Stimulated activated naive B cell treated with anti-CD40 and anti-IgM and Interleukin-4, amounts not matched to agents 10 μg/mL and 1 μg/mL and 100 μg/mL, for 72 hours (primary cell): ENCODE data around the gene ABCA6.
"Not testable (repeated sequence)": the region's sequence is repeated elsewhere in the genome, so short reads cannot be mapped to it uniquely, and the experiment has no call there.

Experiments used
- ATAC-seq, 2 donors: fragments of 150-1000 bp; cut with Tn5 transposase; replicated peaks; 2 replicates each; pipeline ENCODE4 v1.10.0; 2021; ENCODE audit warnings: moderate library complexity in 1 of 2
- DNase-seq: peaks from one replicate; pipeline ENCODE4 v3.0.0; 2021
- H3K27ac Mint-ChIP-seq: one replicate; pipeline ENCODE4 v1.8.0; 2022; ENCODE audit warnings: mild to moderate bottlenecking, mixed read lengths
- H3K27me3 Mint-ChIP-seq, 2 donors: one replicate each; pipeline ENCODE4 v1.8.0; 2022; ENCODE audit warnings: mixed read lengths in 2 of 2
- H3K36me3 Mint-ChIP-seq, 2 donors: one replicate each; pipeline ENCODE4 v1.8.0; 2022; ENCODE audit warnings: mixed read lengths in 2 of 2, mild to moderate bottlenecking in 1 of 2
- H3K4me1 Mint-ChIP-seq, 2 donors: one replicate each; pipeline ENCODE4 v1.8.0; 2022; ENCODE audit warnings: mixed read lengths in 2 of 2, mild to moderate bottlenecking in 1 of 2
- H3K4me3 Mint-ChIP-seq, 2 donors: one replicate each; pipeline ENCODE4 v1.8.0; 2022; ENCODE audit warnings: mild to moderate bottlenecking in 2 of 2, mixed read lengths in 2 of 2, moderate library complexity in 1 of 2
- H3K9me3 Mint-ChIP-seq, 2 donors: one replicate each; pipeline ENCODE4 v1.8.0; 2022; ENCODE audit warnings: mixed read lengths in 2 of 2, mild to moderate bottlenecking in 1 of 2

Gene ABCA6, protein sequence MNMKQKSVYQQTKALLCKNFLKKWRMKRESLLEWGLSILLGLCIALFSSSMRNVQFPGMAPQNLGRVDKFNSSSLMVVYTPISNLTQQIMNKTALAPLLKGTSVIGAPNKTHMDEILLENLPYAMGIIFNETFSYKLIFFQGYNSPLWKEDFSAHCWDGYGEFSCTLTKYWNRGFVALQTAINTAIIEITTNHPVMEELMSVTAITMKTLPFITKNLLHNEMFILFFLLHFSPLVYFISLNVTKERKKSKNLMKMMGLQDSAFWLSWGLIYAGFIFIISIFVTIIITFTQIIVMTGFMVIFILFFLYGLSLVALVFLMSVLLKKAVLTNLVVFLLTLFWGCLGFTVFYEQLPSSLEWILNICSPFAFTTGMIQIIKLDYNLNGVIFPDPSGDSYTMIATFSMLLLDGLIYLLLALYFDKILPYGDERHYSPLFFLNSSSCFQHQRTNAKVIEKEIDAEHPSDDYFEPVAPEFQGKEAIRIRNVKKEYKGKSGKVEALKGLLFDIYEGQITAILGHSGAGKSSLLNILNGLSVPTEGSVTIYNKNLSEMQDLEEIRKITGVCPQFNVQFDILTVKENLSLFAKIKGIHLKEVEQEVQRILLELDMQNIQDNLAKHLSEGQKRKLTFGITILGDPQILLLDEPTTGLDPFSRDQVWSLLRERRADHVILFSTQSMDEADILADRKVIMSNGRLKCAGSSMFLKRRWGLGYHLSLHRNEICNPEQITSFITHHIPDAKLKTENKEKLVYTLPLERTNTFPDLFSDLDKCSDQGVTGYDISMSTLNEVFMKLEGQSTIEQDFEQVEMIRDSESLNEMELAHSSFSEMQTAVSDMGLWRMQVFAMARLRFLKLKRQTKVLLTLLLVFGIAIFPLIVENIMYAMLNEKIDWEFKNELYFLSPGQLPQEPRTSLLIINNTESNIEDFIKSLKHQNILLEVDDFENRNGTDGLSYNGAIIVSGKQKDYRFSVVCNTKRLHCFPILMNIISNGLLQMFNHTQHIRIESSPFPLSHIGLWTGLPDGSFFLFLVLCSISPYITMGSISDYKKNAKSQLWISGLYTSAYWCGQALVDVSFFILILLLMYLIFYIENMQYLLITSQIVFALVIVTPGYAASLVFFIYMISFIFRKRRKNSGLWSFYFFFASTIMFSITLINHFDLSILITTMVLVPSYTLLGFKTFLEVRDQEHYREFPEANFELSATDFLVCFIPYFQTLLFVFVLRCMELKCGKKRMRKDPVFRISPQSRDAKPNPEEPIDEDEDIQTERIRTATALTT (N-terminal part only)

GRCh38 chr17:69141431-69142174, at the start of gene ABCA6:
Gene ABCA6 (minus strand): TSS chr17:69141895. CDS start chr17:69140703, 1,192 bp downstream.
- H3K27me3 Mint-ChIP-seq, result no peaks in the 10 kb centered on the region
- H3K4me3 Mint-ChIP-seq, result no peak within 1 kb of the TSS
- DNase-seq (no peak), ATAC-seq (no peak)
- H3K27ac Mint-ChIP-seq, result no peak within 1 kb of the TSS
- no peaks in the 10 kb centered on the region for H3K36me3 Mint-ChIP-seq
- peaks cover 5 to 11% of the 10 kb centered on the region in 2 donors for H3K4me1 Mint-ChIP-seq
- H3K9me3 Mint-ChIP-seq, result peaks cover 0 to 1% of the 10 kb centered on the region in 2 donors

DNA sequence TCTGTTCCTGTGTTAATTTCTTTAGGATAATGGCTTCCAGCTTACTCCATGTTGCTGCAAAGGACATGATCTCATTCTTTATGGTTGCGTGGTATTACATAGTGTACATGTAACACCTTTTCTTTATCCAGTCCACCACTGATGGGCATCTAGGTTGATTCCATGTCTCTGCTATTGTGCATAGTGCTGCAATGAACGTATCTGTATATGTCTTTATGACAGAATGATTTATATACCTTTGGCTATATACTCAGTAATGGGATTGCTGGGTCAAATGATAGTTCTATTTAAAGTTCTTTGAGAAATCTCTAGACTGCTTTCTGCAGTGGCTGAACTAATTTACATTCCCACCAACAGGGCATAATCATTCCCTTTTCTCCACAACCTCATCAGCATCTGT, 47.1 kb upstream of the ABCA6 start:
- Mint-ChIP-seq H3K36me3 (no peaks in the 10 kb centered on the region), H3K27me3 (no peaks in the 10 kb centered on the region), H3K27ac (no peak overlapping the region), H3K4me1 (no peaks in the 10 kb centered on the region), H3K9me3 (no peaks in the 10 kb centered on the region), H3K4me3 (no peak overlapping the region)
- DNase-seq (no peak), ATAC-seq (no peak)

- Mint-ChIP-seq H3K4me3 (no peak overlapping the region), H3K4me1 (peaks cover 0 to 5% of the 10 kb centered on the region in 2 donors), H3K27ac (no peak overlapping the region), H3K9me3 (no peaks in the 10 kb centered on the region), H3K27me3 (no peaks in the 10 kb centered on the region), H3K36me3 (no peaks in the 10 kb centered on the region)
- DNase-seq, result no peak
- no peak for ATAC-seq
Measured at GRCh38 chr17:69188064-69188463, 46.4 kb upstream of the ABCA6 start.

DNA sequence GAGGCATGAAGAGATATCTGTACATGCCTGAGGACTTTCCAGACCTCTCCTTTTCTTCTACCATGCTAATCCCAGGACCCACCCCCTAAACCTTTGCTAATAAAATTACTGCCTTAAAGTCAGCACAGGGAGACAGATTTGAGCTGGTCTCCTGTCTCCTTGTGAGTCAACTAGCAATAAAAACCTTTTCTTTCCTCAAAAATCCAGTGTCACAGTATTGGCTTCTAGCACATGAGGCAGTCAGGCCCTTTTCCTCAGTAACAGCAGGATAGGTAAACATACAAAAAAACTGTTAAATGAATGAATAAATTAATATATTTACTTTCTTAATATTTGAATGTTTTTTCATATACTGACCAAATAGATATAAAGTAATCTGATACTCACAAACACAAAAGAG, 45.6 kb upstream of the ABCA6 start:
- H3K27me3 Mint-ChIP-seq, result no peaks in the 10 kb centered on the region
- no peak overlapping the region for H3K27ac Mint-ChIP-seq
- peaks cover 0 to 5% of the 10 kb centered on the region in 2 donors for H3K4me1 Mint-ChIP-seq
- no peaks in the 10 kb centered on the region for H3K9me3 Mint-ChIP-seq
- no peak for DNase-seq
- no peak for ATAC-seq
- no peak overlapping the region for H3K4me3 Mint-ChIP-seq
- H3K36me3 Mint-ChIP-seq, result no peaks in the 10 kb centered on the region

DNA sequence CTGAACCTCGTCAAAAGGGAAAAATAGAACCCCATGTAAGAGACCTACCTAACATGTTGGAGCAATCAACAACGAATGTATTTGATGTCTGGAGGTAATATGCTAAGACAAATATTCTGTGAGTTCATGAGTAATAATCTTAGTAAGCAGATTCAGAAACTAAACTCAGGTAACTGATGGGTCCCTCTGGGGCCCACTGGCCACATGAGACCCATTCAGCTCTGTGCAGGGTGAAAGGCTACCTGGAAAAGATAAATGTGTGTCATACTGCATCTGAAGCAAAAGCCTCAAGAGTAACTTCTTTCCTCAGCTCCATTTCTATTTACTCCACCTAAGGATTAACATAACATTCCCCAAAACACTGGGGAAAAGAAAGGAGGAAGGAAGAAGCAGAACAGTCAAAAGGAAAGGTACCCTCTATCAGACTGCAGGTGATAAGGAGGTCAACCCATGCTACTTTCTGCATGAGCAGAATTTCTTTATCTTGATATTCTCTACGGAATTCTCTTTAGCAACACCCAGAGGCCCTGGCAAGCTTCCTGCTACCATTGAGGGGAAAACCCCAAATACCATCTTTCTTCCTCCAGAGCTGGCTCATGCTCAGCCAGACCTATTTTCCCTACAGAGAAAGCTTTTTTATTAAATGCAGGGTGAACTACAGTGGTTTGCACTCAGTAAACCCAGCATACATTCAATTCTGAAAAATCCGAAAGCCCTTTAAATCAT, 37.7 kb upstream of the ABCA6 start:
- Mint-ChIP-seq H3K4me1 (peaks cover 11 to 31% of the 10 kb centered on the region in 2 donors), H3K9me3 (no peaks in the 10 kb centered on the region), H3K36me3 (peaks cover 0 to 3% of the 10 kb centered on the region in 2 donors), H3K27me3 (no peaks in the 10 kb centered on the region), H3K27ac (no peak overlapping the region), H3K4me3 (no peak overlapping the region)
- no peak for DNase-seq
- ATAC-seq, result peak; percentile 51 to 57

- no peaks in the 10 kb centered on the region for H3K27me3 Mint-ChIP-seq
- ATAC-seq, result no peak
- H3K9me3 Mint-ChIP-seq, result no peaks in the 10 kb centered on the region
- H3K4me3 Mint-ChIP-seq, result no peak overlapping the region
- peaks cover 0 to 3% of the 10 kb centered on the region in 2 donors for H3K36me3 Mint-ChIP-seq
- H3K27ac Mint-ChIP-seq, result no peak overlapping the region
- DNase-seq, result no peak
- peaks cover 11 to 26% of the 10 kb centered on the region in 2 donors for H3K4me1 Mint-ChIP-seq
Measured at GRCh38 chr17:69176457-69176795, 34.7 kb upstream of the ABCA6 start.

DNA sequence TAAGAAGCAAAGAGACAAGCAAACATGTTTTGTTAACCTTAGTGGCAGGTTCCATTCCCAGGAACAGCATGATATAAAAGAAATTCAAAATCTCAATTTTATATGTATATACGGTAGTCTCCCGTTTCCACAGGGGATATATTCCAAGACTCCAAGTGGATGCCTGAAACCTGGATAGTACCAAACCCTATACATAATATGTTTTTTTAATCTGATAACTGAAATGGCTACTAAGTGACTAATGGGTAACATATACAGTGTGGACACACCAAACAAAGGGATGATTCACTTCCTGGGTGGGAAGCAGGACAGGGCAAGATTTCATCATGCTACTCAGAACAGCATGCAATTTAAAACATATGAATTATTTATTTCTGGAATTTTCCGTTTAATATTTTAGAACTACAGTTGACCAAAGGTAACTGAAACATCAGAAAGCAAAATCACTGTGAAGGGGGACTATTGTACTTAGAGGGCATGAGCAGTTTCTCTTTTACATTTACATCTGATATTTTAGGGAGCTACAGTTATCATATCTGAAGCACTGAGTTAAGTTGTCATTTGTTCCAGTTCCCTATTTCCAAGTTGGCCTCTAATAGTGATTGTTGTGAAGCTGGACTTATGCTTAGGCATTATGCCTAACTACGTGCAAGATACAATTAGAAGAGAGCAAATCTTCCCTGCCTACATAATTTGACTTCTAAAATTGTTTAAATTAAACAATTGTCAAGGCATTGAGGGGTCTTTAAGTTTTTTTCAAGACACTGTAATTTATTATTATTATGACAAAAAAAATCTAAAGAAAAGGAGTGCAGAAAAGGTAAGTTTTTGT, 34.1 kb upstream of the ABCA6 start:
- no peaks in the 10 kb centered on the region for H3K9me3 Mint-ChIP-seq
- H3K27me3 Mint-ChIP-seq, result no peaks in the 10 kb centered on the region
- ATAC-seq, result peak; percentile 50 to 57
- DNase-seq, result no peak
- H3K4me1 Mint-ChIP-seq, result peaks cover 11 to 26% of the 10 kb centered on the region in 2 donors
- no peak overlapping the region for H3K4me3 Mint-ChIP-seq
- no peak overlapping the region for H3K27ac Mint-ChIP-seq
- H3K36me3 Mint-ChIP-seq, result no peaks in the 10 kb centered on the region

- no peak for ATAC-seq
- Mint-ChIP-seq H3K4me1 (peaks cover 13 to 30% of the 10 kb centered on the region in 2 donors), H3K27ac (no peak overlapping the region), H3K4me3 (no peak overlapping the region), H3K36me3 (no peaks in the 10 kb centered on the region), H3K9me3 (no peaks in the 10 kb centered on the region), H3K27me3 (no peaks in the 10 kb centered on the region)
- DNase-seq, result no peak
Measured at GRCh38 chr17:69175262-69175624, 33.5 kb upstream of the ABCA6 start.

- peaks cover 0 to 1% of the 10 kb centered on the region in 2 donors for H3K9me3 Mint-ChIP-seq
- H3K36me3 Mint-ChIP-seq, result no peaks in the 10 kb centered on the region
- peaks cover 12 to 21% of the 10 kb centered on the region in 2 donors for H3K4me1 Mint-ChIP-seq
- ATAC-seq, result no peak
- no peak overlapping the region for H3K4me3 Mint-ChIP-seq
- H3K27me3 Mint-ChIP-seq, result no peaks in the 10 kb centered on the region
- DNase-seq, result no peak
- no peak overlapping the region for H3K27ac Mint-ChIP-seq
Measured at GRCh38 chr17:69173118-69173517, 31.4 kb upstream of the ABCA6 start.

- DNase-seq (no peak), ATAC-seq (no peak)
- Mint-ChIP-seq H3K4me1 (peaks cover 6 to 7% of the 10 kb centered on the region in 2 donors), H3K27me3 (no peaks in the 10 kb centered on the region), H3K9me3 (peaks cover 0 to 1% of the 10 kb centered on the region in 2 donors), H3K4me3 (no peak overlapping the region), H3K27ac (no peak overlapping the region), H3K36me3 (no peaks in the 10 kb centered on the region)
Measured at GRCh38 chr17:69170377-69170776, 28.7 kb upstream of the ABCA6 start.

- not testable (repeated sequence) for H3K36me3 Mint-ChIP-seq, H3K27me3 Mint-ChIP-seq, H3K4me3 Mint-ChIP-seq, ATAC-seq, DNase-seq, H3K4me1 Mint-ChIP-seq, H3K27ac Mint-ChIP-seq, H3K9me3 Mint-ChIP-seq
Measured at GRCh38 chr17:69168642-69169041, 26.9 kb upstream of the ABCA6 start.

GRCh38 chr17:69166957-69167356, 25.3 kb upstream of the ABCA6 start:
- Mint-ChIP-seq H3K27ac (no peak overlapping the region), H3K4me1 (peaks cover 5 to 6% of the 10 kb centered on the region in 2 donors), H3K27me3 (no peaks in the 10 kb centered on the region), H3K36me3 (peaks cover 0 to under 1% of the 10 kb centered on the region in 2 donors), H3K4me3 (no peak overlapping the region), H3K9me3 (peaks cover 0 to 1% of the 10 kb centered on the region in 2 donors)
- no peak for DNase-seq
- no peak for ATAC-seq
